ENCODE results near the gene E2F3. TPM values are rescaled to one million over a fixed set of nuclear protein-coding genes. Genes with fewer than 3 reads are reported as not detected.

E2F3 gene
- total and polyA plus RNA-seq, 4 donors: 4.1 to 13.3 (median 7.7) TPM

DNA sequence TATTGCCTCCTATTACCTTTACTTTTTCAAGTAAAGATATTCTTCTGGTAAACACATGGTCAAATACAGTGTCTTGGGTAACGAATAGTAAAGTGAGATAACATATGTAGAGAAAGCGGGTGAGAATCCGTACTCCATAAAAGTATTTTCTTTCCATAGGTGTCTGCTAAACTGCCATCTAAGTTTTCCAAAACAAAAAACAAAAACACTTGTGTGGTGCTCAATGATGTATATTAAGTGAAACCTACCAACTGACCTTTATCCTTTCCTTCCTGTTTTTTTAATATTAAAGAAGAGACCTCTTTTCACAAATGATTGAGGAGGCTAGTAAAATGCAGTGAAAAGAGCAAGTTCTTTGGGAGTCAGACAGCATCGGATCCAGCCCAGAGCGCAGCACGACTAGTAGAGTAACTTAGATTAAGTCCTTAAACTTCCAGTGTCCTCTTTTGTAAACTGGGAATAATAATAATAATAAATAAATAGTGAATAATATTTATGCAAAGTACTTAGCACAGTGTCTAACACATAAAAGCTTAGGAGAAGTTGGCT is 132.1 kb downstream of the E2F3 start:
- WGBS, 2 donors: 51 to 56% methylated on average over 6 of the region's 6 CpGs
- Histone ChIP-seq H3K9me3 (ENCODE audit: control insufficient read depth in 4 of 4, insufficient read depth in 3 of 4, low read length in 3 of 4) (no peaks in the 10 kb centered on the region), H3K36me3 (ENCODE audit: control insufficient read depth in 4 of 4, insufficient read depth in 4 of 4, low read length in 4 of 4) (peaks cover 0 to 4% (median 3%) of the 10 kb centered on the region in 4 donors), H3K27me3 (ENCODE audit: control insufficient read depth in 3 of 3, insufficient read depth in 3 of 3, low read length in 2 of 3) (no peaks in the 10 kb centered on the region), H3K4me1 (ENCODE audit: control insufficient read depth in 5 of 5, insufficient read depth in 5 of 5, low read length in 5 of 5) (peaks cover 2 to 12% (median 5%) of the 10 kb centered on the region in 5 donors), H3K9ac (ENCODE audit: insufficient read depth in 1 of 2, low read length in 2 of 2) (peak overlapping the region in 1 of 2 donors; percentile 96), H3K4me3 (no peak overlapping the region), H3K27ac (ENCODE audit: low read depth in 1 of 2, low read length in 1 of 2) (no peak overlapping the region)
- no peak for ATAC-seq (ENCODE audit: insufficient read depth, low FRiP score)
- TF ChIP-seq, protein P1, sequence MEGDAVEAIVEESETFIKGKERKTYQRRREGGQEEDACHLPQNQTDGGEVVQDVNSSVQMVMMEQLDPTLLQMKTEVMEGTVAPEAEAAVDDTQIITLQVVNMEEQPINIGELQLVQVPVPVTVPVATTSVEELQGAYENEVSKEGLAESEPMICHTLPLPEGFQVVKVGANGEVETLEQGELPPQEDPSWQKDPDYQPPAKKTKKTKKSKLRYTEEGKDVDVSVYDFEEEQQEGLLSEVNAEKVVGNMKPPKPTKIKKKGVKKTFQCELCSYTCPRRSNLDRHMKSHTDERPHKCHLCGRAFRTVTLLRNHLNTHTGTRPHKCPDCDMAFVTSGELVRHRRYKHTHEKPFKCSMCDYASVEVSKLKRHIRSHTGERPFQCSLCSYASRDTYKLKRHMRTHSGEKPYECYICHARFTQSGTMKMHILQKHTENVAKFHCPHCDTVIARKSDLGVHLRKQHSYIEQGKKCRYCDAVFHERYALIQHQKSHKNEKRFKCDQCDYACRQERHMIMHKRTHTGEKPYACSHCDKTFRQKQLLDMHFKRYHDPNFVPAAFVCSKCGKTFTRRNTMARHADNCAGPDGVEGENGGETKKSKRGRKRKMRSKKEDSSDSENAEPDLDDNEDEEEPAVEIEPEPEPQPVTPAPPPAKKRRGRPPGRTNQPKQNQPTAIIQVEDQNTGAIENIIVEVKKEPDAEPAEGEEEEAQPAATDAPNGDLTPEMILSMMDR (IDR thresholded peaks at IDR 0.05; ENCODE audit: control extremely low read depth, extremely low read depth): no peak
- DNase-seq: peak in 1 of 3 donors; percentile 12

DNA sequence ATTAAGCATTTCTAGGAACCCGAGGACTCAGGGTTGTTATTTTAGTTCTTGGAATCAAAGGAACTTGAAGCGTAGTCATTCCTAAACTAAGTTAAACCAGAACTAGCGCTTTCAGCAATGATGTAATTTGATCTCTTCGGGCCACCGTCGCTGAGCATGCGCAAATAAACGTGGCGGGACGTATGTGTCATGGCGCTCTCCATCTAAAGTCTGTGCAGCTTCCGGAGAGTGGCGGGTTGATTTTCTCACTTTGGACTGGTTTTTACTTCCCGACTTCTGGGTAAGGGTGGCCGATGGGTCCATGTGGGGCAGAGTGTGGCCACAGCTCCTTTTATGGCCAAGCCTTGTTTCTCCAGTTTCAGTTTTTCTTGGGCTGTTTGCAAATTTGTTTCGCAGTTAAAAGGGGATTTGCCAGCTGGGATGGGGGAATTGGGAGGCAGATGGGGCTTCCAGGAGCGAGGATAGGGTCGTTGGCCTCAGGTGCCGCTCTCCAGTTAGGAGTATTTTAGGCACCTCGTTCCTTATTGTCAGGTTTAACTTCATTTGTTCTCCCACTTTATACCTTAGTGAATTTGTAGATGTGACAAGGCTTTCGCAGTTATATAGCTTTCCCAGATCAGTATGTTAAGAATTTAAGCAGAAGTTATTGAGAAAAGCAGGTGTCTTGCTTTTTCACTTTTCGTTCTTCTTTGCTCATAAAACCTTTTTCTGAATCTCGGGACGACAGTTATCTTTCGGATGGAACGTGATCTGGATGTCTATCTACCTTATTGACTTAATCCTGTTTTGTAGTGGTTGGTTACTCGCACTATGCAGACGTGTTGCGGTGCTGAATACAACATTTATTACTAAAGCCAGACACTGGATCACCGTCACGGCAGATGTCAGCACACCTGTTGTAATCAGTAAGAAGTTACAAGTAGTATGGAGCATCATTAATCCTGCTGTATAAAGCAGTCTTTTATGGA is 132.9 kb downstream of the E2F3 start, which contains the start of gene CDKAL1:
CDKAL1 (plus strand) TSS at position 163 of the 968 bp plus-strand sequence. CDS start 11,894 bp downstream, outside the sequence.
- WGBS, 2 donors: 1% methylated on average over 31 of the region's 31 CpGs
- peaks cover 2 to 12% (median 5%) of the 10 kb centered on the region in 5 donors for H3K4me1 ChIP-seq (ENCODE audit: control insufficient read depth in 5 of 5, insufficient read depth in 5 of 5, low read length in 5 of 5)
- no peaks in the 10 kb centered on the region for H3K27me3 ChIP-seq (ENCODE audit: control insufficient read depth in 3 of 3, insufficient read depth in 3 of 3, low read length in 2 of 3)
- peak within 1 kb of the TSS; percentile 99 for H3K4me3 ChIP-seq
- peak within 1 kb of the TSS; percentile 82 to 96 for H3K9ac ChIP-seq (ENCODE audit: insufficient read depth in 1 of 2, low read length in 2 of 2)
- TF ChIP-seq, protein P1 (IDR thresholded peaks at IDR 0.05; ENCODE audit: control extremely low read depth, extremely low read depth): no peak
- ATAC-seq (ENCODE audit: insufficient read depth, low FRiP score): peak; percentile 82
- H3K9me3 ChIP-seq (ENCODE audit: control insufficient read depth in 4 of 4, insufficient read depth in 3 of 4, low read length in 3 of 4): no peaks in the 10 kb centered on the region
- peak; percentile 93 to 97 (median 96) for DNase-seq
- H3K27ac ChIP-seq (ENCODE audit: low read depth in 1 of 2, low read length in 1 of 2): peak within 1 kb of the TSS; percentile 74 to 83
- peaks cover 0 to 6% (median 5%) of the 10 kb centered on the region in 4 donors for H3K36me3 ChIP-seq (ENCODE audit: control insufficient read depth in 4 of 4, insufficient read depth in 4 of 4, low read length in 4 of 4)

DNA sequence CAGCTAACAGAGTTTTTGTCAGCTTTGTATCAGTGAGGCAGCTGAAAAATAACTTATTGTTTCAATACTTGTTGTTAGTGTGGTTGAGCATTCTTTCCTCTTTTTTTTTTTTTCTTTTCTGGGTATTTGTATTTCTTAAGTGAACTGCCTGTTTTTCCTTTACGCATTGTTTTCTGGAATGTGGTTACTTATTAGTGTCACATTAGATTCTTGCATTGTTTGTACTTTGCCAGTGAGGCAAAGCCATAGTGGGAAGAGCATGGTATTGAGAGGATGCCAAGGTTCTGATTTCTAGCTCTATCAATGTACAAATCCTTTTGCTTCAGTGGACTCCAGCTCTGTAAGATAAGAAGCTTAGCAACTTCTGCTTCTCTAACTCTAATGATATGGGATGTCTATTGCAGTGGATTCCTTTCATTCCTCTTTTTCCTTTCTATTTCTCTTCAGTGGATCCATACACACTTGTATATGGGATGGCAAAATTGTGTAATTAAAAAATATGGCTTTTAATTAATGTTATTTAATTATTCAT is 136.5 kb downstream of the E2F3 start:
- 98 to 100% methylated on average over 1 of the region's 1 CpG for WGBS, 2 donors
- Histone ChIP-seq H3K4me3 (no peak overlapping the region), H3K4me1 (ENCODE audit: control insufficient read depth in 5 of 5, insufficient read depth in 5 of 5, low read length in 5 of 5) (peaks cover 2 to 12% (median 5%) of the 10 kb centered on the region in 5 donors), H3K9ac (ENCODE audit: insufficient read depth in 1 of 2, low read length in 2 of 2) (no peak overlapping the region), H3K27ac (ENCODE audit: low read depth in 1 of 2, low read length in 1 of 2) (no peak overlapping the region), H3K36me3 (ENCODE audit: control insufficient read depth in 4 of 4, insufficient read depth in 4 of 4, low read length in 4 of 4) (peaks cover 1 to 14% (median 9%) of the 10 kb centered on the region in 4 donors), H3K9me3 (ENCODE audit: control insufficient read depth in 4 of 4, insufficient read depth in 3 of 4, low read length in 3 of 4) (no peaks in the 10 kb centered on the region), H3K27me3 (ENCODE audit: control insufficient read depth in 3 of 3, insufficient read depth in 3 of 3, low read length in 2 of 3) (no peaks in the 10 kb centered on the region)
- DNase-seq: no peak
- no peak for ATAC-seq (ENCODE audit: insufficient read depth, low FRiP score)
- TF ChIP-seq, protein P1 (IDR thresholded peaks at IDR 0.05; ENCODE audit: control extremely low read depth, extremely low read depth): no peak
